GM23338 (cell line): ENCODE results near the gene KDM7A. TPM values are rescaled to one million over a fixed set of nuclear protein-coding genes. Genes with fewer than 3 reads are reported as not detected.

Experiments used
- ATAC-seq: fragments of 200-7000 bp; cut with Tn5 transposase; 3 replicates; pipeline ENCODE4 v1.9.1; 2020
- DNase-seq: peaks from one replicate; pipeline ENCODE4 v3.0.0-alpha.2; 2015; ENCODE audit warnings: low spot score
- H2AFZ ChIP-seq: fragments of 200-600 bp; sonication (generic); 2 replicates; pipeline ENCODE4 v1.8.0; 2016; ENCODE audit warnings: antibody characterized with exemption, mild to moderate bottlenecking, moderate library complexity
- H3F3A ChIP-seq: fragments of 200-600 bp; sonication (generic); replicated peaks from 2 replicates; pipeline ENCODE4 v1.8.0; 2017; ENCODE audit warnings: antibody characterized with exemption, mixed run types, low read depth
- H3K27ac ChIP-seq: fragments of 200-600 bp; sonication (generic); 2 replicates; pipeline ENCODE4 v1.6.1; 2016; ENCODE audit warnings: low read depth
- H3K27me3 ChIP-seq: fragments of 200-600 bp; sonication (generic); 2 replicates; pipeline ENCODE4 v1.8.0; 2016; ENCODE audit warnings: mild to moderate bottlenecking, mixed run types, moderate library complexity; ENCODE audit not compliant: insufficient read depth
- H3K36me3 ChIP-seq: fragments of 200-600 bp; sonication (generic); 2 replicates; pipeline ENCODE4 v1.8.0; 2016; ENCODE audit warnings: mild to moderate bottlenecking; ENCODE audit not compliant: insufficient read depth
- H3K4me1 ChIP-seq: fragments of 200-600 bp; sonication (generic); 2 replicates; pipeline ENCODE4 v1.8.0; 2016; ENCODE audit warnings: mild to moderate bottlenecking, moderate library complexity; ENCODE audit not compliant: insufficient read depth
- H3K4me2 ChIP-seq: fragments of 200-600 bp; sonication (generic); 2 replicates; pipeline ENCODE4 v1.7.1; 2017; ENCODE audit warnings: mixed run types
- H3K4me3 ChIP-seq: fragments of 200-600 bp; sonication (generic); 2 replicates; pipeline ENCODE4 v1.6.1; 2016; ENCODE audit warnings: mixed run types
- H3K79me2 ChIP-seq: fragments of 200-600 bp; sonication (generic); replicated peaks from 2 replicates; pipeline ENCODE4 v1.8.0; 2017; ENCODE audit warnings: mild to moderate bottlenecking; ENCODE audit not compliant: insufficient read depth
- H3K9me2 ChIP-seq: fragments of 200-600 bp; sonication (generic); 2 replicates; pipeline ENCODE4 v1.8.0; 2017; ENCODE audit not compliant: insufficient read depth
- H4K20me1 ChIP-seq: fragments of 200-600 bp; sonication (generic); replicated peaks from 2 replicates; pipeline ENCODE4 v1.8.0; 2017; ENCODE audit warnings: mild to moderate bottlenecking; ENCODE audit not compliant: insufficient read depth
- H3K27ac Mint-ChIP-seq: 2 replicates; pipeline ENCODE4 v1.8.0; 2020; ENCODE audit warnings: inconsistent platforms, mild to moderate bottlenecking, moderate library complexity, mixed read lengths
- H3K27me3 Mint-ChIP-seq: 3 replicates; pipeline ENCODE4 v1.8.0; 2022; ENCODE audit warnings: low read depth, mild to moderate bottlenecking, moderate library complexity, mixed read lengths, inconsistent platforms; ENCODE audit not compliant: insufficient read depth, poor library complexity
- H3K36me3 Mint-ChIP-seq: 3 replicates; pipeline ENCODE4 v1.8.0; 2021; ENCODE audit warnings: low read depth, mild to moderate bottlenecking, inconsistent platforms, moderate library complexity, mixed read lengths
- H3K4me1 Mint-ChIP-seq: 3 replicates; pipeline ENCODE4 v1.8.0; 2020; ENCODE audit warnings: mild to moderate bottlenecking, inconsistent platforms, mixed read lengths
- H3K4me3 Mint-ChIP-seq: 3 replicates; pipeline ENCODE4 v1.8.0; 2021; ENCODE audit warnings: moderate library complexity, mild to moderate bottlenecking, inconsistent platforms, mixed read lengths
- H3K9me3 Mint-ChIP-seq: 3 replicates; pipeline ENCODE4 v1.8.0; 2020; ENCODE audit warnings: moderate library complexity, mild to moderate bottlenecking, inconsistent platforms, mixed read lengths
- CREB1 ChIP-seq: fragments of 250-450 bp; sonication (Bioruptor Pico); IDR thresholded peaks from 2 replicates; pipeline ENCODE4 v1.5.0; 2020; ENCODE audit warnings: low read depth, mild to moderate bottlenecking, moderate library complexity
- EZH2 ChIP-seq: fragments of 200-600 bp; sonication (generic); IDR thresholded peaks from one replicate; pipeline ENCODE4 v1.8.0; 2017; ENCODE audit warnings: antibody characterized with exemption, mild to moderate bottlenecking, low read depth; ENCODE audit not compliant: unreplicated experiment
- EZH2phosphoT487 ChIP-seq: fragments of 200-600 bp; sonication (generic); IDR thresholded peaks from one replicate; pipeline ENCODE4 v1.8.1; 2018; ENCODE audit warnings: antibody characterized with exemption; ENCODE audit not compliant: unreplicated experiment
- NANOG ChIP-seq: IDR thresholded peaks from 2 replicates; pipeline ENCODE4 v1.6.1; 2016; ENCODE audit warnings: antibody characterized with exemption, borderline replicate concordance
- STAT1 ChIP-seq: IDR thresholded peaks from one replicate; pipeline ENCODE4 v1.6.1; 2016; ENCODE audit warnings: antibody characterized with exemption; ENCODE audit not compliant: unreplicated experiment
- ZNF114 ChIP-seq: fragments of 250-450 bp; sonication (Bioruptor Pico); IDR thresholded peaks from 2 replicates; pipeline ENCODE4 v1.5.0; 2020; ENCODE audit warnings: mild to moderate bottlenecking, moderate library complexity
- ZNF331 ChIP-seq: fragments of 250-450 bp; sonication (Bioruptor Pico); IDR thresholded peaks from 2 replicates; pipeline ENCODE4 v1.5.0; 2020; ENCODE audit warnings: low read depth, mild to moderate bottlenecking, moderate library complexity
- polyA plus RNA-seq: library from polyadenylated mRNA; unstranded; fragments of >200 nt; fragmentation: Nextera tagmentation; extraction: Ambion mirVana; gene quantifications from 2 replicates; pipeline ENCODE4 v1.2.1, GENCODE V29; 2016
- total RNA-seq: library from RNA; depleted of rRNA; stranded (reverse); fragments of >200 nt; shearing (Covaris generic); gene quantifications from 2 replicates; pipeline ENCODE4 v1.2.3, GENCODE V29; 2014
- TF ChIP-seq, protein P1 (sequence below): IDR thresholded peaks from 2 replicates; pipeline ENCODE4 v1.6.1; 2016; ENCODE audit warnings: antibody characterized with exemption
- TF ChIP-seq, protein P2 (sequence below): IDR thresholded peaks from one replicate; pipeline ENCODE4 v1.6.1; 2018; ENCODE audit warnings: antibody characterized with exemption; ENCODE audit not compliant: unreplicated experiment
- TF ChIP-seq, protein P3 (sequence below), 2 experiments: fragments of 200-600 bp in 1 of 2; sonication (generic) in 1 of 2; conservative IDR thresholded peaks; 2 replicates each; pipeline versions ENCODE4 v1.5.1 to v1.6.1; 2016 to 2017; ENCODE audit warnings: antibody characterized with exemption in 2 of 2, low read depth in 2 of 2, mild to moderate bottlenecking in 2 of 2, moderate library complexity in 1 of 2

Gene KDM7A
- total and polyA plus RNA-seq, 2 experiments from 2014 or later: 2.3 to 10.8 TPM

DNA sequence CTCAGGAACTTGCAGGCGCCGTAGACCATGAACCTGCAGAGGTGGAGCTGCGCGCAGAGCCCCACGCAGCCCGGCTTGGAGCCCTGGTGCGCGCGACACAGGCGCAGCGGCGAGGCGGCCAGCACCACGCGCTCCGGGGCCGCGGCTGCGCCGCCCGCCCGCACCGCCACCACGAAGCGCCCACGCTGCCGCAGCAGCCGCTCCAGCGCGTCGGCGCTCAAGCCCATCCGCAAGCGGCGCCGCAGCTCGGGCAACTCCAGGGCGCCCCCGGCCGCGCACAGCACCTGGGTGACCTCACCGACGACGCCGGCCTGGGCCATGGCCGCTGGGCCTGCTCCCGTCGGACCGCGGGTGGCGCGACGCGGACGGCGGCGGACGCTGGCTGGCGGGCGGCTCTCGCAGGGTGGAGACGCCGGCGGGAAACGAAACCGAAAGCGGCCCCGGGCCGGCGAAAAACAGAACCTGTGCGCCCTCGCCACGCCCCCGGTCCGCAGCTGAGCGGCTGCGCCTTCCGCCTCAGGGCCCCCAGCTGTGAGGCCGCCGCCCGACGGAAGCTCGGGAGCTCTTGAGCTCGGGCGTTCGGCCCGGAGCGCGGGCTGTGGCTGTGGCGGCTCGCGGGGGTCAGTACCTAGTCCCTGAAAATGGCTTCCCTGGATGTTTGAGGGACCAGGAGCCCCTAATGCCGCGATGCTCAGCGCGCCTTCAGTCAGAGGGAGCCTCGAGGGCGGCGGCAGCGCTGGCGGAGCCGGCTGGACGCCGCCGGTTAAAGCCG lies 114.1 kb downstream of the KDM7A start, which contains the start of gene PARP12:
Gene PARP12 (minus strand): TSS at position 424 of the 772 bp plus-strand sequence. CDS start 104 bp downstream, at position 320.
- Histone ChIP-seq H4K20me1 (no peaks in the 10 kb centered on the region), H3F3A (no peaks in the 10 kb centered on the region), H3K4me1 (peaks cover 8% of the 10 kb centered on the region; the same call in 1 of the 2 replicates), H2AFZ (peak within 1 kb of the TSS; percentile 96), H3K27ac (no peak within 1 kb of the TSS), H3K4me3 (peak within 1 kb of the TSS; percentile 70), H3K79me2 (no peaks in the 10 kb centered on the region), H3K27me3 (peaks cover 39% of the 10 kb centered on the region), H3K4me2 (peak within 1 kb of the TSS; percentile 94), H3K9me2 (no peaks in the 10 kb centered on the region), H3K36me3 (no peaks in the 10 kb centered on the region; the same call in 1 of the 2 replicates)
- Mint-ChIP-seq H3K9me3 (peaks cover 15% of the 10 kb centered on the region), H3K4me1 (peaks cover 5% of the 10 kb centered on the region; the same call in 2 of the 3 replicates), H3K27me3 (peaks cover 29% of the 10 kb centered on the region), H3K36me3 (peaks cover 9% of the 10 kb centered on the region; the same call in 2 of the 3 replicates), H3K27ac (no peak within 1 kb of the TSS), H3K4me3 (peak within 1 kb of the TSS; percentile 79)
- ATAC-seq (peak; percentile 81), DNase-seq (peak; percentile 83)
- TF ChIP-seq, protein P1, sequence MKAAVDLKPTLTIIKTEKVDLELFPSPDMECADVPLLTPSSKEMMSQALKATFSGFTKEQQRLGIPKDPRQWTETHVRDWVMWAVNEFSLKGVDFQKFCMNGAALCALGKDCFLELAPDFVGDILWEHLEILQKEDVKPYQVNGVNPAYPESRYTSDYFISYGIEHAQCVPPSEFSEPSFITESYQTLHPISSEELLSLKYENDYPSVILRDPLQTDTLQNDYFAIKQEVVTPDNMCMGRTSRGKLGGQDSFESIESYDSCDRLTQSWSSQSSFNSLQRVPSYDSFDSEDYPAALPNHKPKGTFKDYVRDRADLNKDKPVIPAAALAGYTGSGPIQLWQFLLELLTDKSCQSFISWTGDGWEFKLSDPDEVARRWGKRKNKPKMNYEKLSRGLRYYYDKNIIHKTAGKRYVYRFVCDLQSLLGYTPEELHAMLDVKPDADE: peak; percentile 19; the same call in 1 of the 2 replicates
- no peak for TF ChIP-seq EZH2phosphoT487

DNA sequence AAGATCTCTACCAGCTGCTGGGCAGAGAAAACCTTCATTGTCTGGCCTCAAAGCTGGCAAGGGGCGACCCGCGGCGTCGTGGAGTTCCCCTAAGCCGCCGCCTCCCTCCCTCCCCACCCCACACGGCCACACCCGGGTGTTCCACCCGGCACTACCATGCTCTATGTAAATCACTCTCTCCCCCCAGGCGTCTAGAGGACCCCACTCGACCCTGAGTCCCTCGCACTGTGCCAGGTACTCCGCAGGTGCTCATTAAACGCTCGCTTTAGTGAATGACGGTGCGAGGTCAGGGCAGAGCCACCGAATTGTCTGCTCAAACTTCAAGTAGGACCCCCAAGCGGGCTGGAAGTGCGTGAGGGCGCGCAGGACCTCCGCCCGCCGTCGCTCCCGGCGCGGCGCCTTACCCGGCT lies 114.7 kb downstream of the KDM7A start:
- Mint-ChIP-seq H3K27ac (no peak overlapping the region), H3K4me1 (peaks cover 5% of the 10 kb centered on the region; the same call in 2 of the 3 replicates), H3K4me3 (peak overlapping the region; percentile 79), H3K36me3 (peaks cover 6% of the 10 kb centered on the region; the same call in 2 of the 3 replicates), H3K27me3 (peaks cover 29% of the 10 kb centered on the region), H3K9me3 (peaks cover 11% of the 10 kb centered on the region)
- peak overlapping the region; percentile 96 for H2AFZ ChIP-seq
- H3K9me2 ChIP-seq: no peaks in the 10 kb centered on the region
- no peaks in the 10 kb centered on the region; the same call in 1 of the 2 replicates for H3K36me3 ChIP-seq
- peak; percentile 24 for DNase-seq
- H3K27me3 ChIP-seq: peaks cover 39% of the 10 kb centered on the region
- H4K20me1 ChIP-seq: no peaks in the 10 kb centered on the region
- H3K4me1 ChIP-seq: peaks cover 8% of the 10 kb centered on the region; the same call in 1 of the 2 replicates
- no peaks in the 10 kb centered on the region for H3K79me2 ChIP-seq
- H3K4me2 ChIP-seq: peak overlapping the region; percentile 94
- TF ChIP-seq ZNF331 (CRISPR knock-in tag): no peak
- TF ChIP-seq, protein P1: no peak
- TF ChIP-seq CREB1 (CRISPR knock-in tag): no peak
- TF ChIP-seq ZNF114 (CRISPR knock-in tag): no peak
- TF ChIP-seq, protein P2, sequence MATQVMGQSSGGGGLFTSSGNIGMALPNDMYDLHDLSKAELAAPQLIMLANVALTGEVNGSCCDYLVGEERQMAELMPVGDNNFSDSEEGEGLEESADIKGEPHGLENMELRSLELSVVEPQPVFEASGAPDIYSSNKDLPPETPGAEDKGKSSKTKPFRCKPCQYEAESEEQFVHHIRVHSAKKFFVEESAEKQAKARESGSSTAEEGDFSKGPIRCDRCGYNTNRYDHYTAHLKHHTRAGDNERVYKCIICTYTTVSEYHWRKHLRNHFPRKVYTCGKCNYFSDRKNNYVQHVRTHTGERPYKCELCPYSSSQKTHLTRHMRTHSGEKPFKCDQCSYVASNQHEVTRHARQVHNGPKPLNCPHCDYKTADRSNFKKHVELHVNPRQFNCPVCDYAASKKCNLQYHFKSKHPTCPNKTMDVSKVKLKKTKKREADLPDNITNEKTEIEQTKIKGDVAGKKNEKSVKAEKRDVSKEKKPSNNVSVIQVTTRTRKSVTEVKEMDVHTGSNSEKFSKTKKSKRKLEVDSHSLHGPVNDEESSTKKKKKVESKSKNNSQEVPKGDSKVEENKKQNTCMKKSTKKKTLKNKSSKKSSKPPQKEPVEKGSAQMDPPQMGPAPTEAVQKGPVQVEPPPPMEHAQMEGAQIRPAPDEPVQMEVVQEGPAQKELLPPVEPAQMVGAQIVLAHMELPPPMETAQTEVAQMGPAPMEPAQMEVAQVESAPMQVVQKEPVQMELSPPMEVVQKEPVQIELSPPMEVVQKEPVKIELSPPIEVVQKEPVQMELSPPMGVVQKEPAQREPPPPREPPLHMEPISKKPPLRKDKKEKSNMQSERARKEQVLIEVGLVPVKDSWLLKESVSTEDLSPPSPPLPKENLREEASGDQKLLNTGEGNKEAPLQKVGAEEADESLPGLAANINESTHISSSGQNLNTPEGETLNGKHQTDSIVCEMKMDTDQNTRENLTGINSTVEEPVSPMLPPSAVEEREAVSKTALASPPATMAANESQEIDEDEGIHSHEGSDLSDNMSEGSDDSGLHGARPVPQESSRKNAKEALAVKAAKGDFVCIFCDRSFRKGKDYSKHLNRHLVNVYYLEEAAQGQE: no peak
- TF ChIP-seq EZH2phosphoT487: no peak
- TF ChIP-seq, protein P3, sequence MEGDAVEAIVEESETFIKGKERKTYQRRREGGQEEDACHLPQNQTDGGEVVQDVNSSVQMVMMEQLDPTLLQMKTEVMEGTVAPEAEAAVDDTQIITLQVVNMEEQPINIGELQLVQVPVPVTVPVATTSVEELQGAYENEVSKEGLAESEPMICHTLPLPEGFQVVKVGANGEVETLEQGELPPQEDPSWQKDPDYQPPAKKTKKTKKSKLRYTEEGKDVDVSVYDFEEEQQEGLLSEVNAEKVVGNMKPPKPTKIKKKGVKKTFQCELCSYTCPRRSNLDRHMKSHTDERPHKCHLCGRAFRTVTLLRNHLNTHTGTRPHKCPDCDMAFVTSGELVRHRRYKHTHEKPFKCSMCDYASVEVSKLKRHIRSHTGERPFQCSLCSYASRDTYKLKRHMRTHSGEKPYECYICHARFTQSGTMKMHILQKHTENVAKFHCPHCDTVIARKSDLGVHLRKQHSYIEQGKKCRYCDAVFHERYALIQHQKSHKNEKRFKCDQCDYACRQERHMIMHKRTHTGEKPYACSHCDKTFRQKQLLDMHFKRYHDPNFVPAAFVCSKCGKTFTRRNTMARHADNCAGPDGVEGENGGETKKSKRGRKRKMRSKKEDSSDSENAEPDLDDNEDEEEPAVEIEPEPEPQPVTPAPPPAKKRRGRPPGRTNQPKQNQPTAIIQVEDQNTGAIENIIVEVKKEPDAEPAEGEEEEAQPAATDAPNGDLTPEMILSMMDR (conservative IDR thresholded peaks at IDR 0.05; ENCODE audit: low read depth in 2 of 2): no peak
- no peak for TF ChIP-seq EZH2
- TF ChIP-seq NANOG: no peak
- no peak for TF ChIP-seq STAT1
- H3K4me3 ChIP-seq: peak overlapping the region; percentile 70
- H3F3A ChIP-seq: no peaks in the 10 kb centered on the region
- H3K27ac ChIP-seq: no peak overlapping the region
- ATAC-seq: peak; percentile 18
